Fibroblast of the aortic adventitia (primary cell): ENCODE results near the gene ZBED1. TPM values are rescaled to one million over a fixed set of nuclear protein-coding genes. Genes with fewer than 3 reads are reported as not detected.
"Not testable (repeated sequence)": the region's sequence is repeated elsewhere in the genome, so short reads cannot be mapped to it uniquely, and the experiment has no call there.

ENCODE experiments used
- DNase-seq: peaks from one replicate; pipeline ENCODE4 v3.0.0-alpha.2; 2010; ENCODE audit warnings: low read depth
- H3K4me3 ChIP-seq: 2 replicates; pipeline ENCODE4 v1.5.1; 2011; ENCODE audit warnings: low read depth, mild to moderate bottlenecking, control low read depth, low read length, moderate library complexity
- CTCF ChIP-seq: IDR thresholded peaks from 2 replicates; pipeline ENCODE4 v1.5.1; 2011; ENCODE audit warnings: mild to moderate bottlenecking, low read length, control low read depth, inconsistent platforms; ENCODE audit not compliant: insufficient read depth
- total RNA-seq: library from RNA; depleted of rRNA; stranded (reverse); fragments of >200 nt; gene quantifications from 2 replicates; pipeline ENCODE4 v1.2.3, GENCODE V29; 2012; ENCODE audit warnings: low replicate concordance

Gene ZBED1
- total RNA-seq, 1 donor: 25.3 TPM

GRCh38 chrX:2479420-2479780 lies 21.4 kb downstream of the ZBED1 start:
- TF ChIP-seq CTCF: no peak

GRCh38 chrX:2478546-2479419 lies 22.0 kb downstream of the ZBED1 start:
- no peak for DNase-seq

More at GRCh38 chrX:2479420-2479780, 21.4 kb downstream of the ZBED1 start:
- no peak overlapping the region for H3K4me3 ChIP-seq
- DNase-seq: no peak

GRCh38 chrX:2477313-2477712 lies 23.5 kb downstream of the ZBED1 start:
- not testable (repeated sequence) for DNase-seq, H3K4me3 ChIP-seq

More at GRCh38 chrX:2478546-2479419, 22.0 kb downstream of the ZBED1 start:
- H3K4me3 ChIP-seq: no peak overlapping the region
- no peak for TF ChIP-seq CTCF

- H3K4me3 ChIP-seq: no peak overlapping the region
- no peak for DNase-seq
- TF ChIP-seq CTCF: no peak
Measured at GRCh38 chrX:2474963-2475726, 25.6 kb downstream of the ZBED1 start.

GRCh38 chrX:2474280-2474962 lies 26.4 kb downstream of the ZBED1 start:
- DNase-seq: no peak
- H3K4me3 ChIP-seq: no peak overlapping the region
- no peak for TF ChIP-seq CTCF

GRCh38 chrX:2473064-2473463 lies 27.7 kb downstream of the ZBED1 start:
- H3K4me3 ChIP-seq, DNase-seq: not testable (repeated sequence)

- TF ChIP-seq CTCF: no peak
- H3K4me3 ChIP-seq: no peak overlapping the region
- no peak for DNase-seq
Measured at GRCh38 chrX:2471641-2472040, 29.1 kb downstream of the ZBED1 start.

GRCh38 chrX:2471126-2471525 lies 29.6 kb downstream of the ZBED1 start:
- not testable (repeated sequence) for H3K4me3 ChIP-seq, DNase-seq

GRCh38 chrX:2469852-2470251 lies 30.9 kb downstream of the ZBED1 start:
- DNase-seq, H3K4me3 ChIP-seq: not testable (repeated sequence)
